HEK293T (cell line): Measurements from ENCODE around the gene THSD4.

Experiments
- CTBP1 ChIP-seq: fragments of 450-650 bp; IDR thresholded peaks from 2 replicates; pipeline ENCODE4 v1.6.1; 2016; ENCODE audit warnings: borderline replicate concordance
- FOXK2 ChIP-seq: fragments of 450-650 bp; IDR thresholded peaks from 2 replicates; pipeline ENCODE4 v1.6.1; 2016; ENCODE audit warnings: mild to moderate bottlenecking
- HDGF ChIP-seq: fragments of 450-650 bp; IDR thresholded peaks from 2 replicates; pipeline ENCODE4 v1.6.1; 2017; ENCODE audit warnings: antibody characterized with exemption, borderline replicate concordance
- L3MBTL2 ChIP-seq: fragments of 450-650 bp; conservative IDR thresholded peaks from 2 replicates; pipeline ENCODE4 v1.6.1; 2016; ENCODE audit warnings: mild to moderate bottlenecking
- PKNOX1 ChIP-seq: fragments of 450-650 bp; IDR thresholded peaks from 2 replicates; pipeline ENCODE4 v1.6.1; 2016
- SP1 ChIP-seq: fragments of 450-650 bp; IDR thresholded peaks from 2 replicates; pipeline ENCODE4 v1.6.1; 2017
- SUZ12 ChIP-seq: fragments of 450-650 bp; IDR thresholded peaks from 2 replicates; pipeline ENCODE4 v1.6.1; 2016; ENCODE audit warnings: mild to moderate bottlenecking

DNA sequence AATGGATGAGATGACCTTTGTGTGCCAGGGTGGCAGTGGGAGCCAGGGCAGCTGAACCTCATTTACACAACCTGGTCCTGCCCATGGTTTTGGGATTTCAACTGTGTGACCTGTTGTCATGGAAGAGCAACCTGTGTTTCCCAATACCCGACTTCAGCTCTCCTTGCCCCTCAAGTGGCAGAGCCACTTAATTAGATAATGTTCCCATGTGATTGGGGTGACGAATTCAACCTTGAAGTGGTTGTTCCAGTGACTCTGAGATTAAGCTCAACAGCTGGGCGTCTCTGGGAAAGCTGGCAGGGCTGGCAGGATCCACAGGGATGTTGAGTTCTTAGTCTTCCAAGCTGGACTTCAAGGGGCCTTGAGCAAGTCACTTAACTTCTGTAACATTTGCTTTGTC is 71.0 kb downstream of the THSD4 start:
- TF ChIP-seq CTBP1: no peak
- TF ChIP-seq PKNOX1: no peak
- no peak for TF ChIP-seq L3MBTL2
- TF ChIP-seq SP1: no peak
- no peak for TF ChIP-seq FOXK2
- no peak for TF ChIP-seq HDGF
- no peak for TF ChIP-seq SUZ12
